C1 segment of cervical spinal cord (tissue), 14 donors: ENCODE measurements around the gene DLG1.

ENCODE experiments used
- DNase-seq, 14 donors: peaks; one replicate each; lab custom pipeline; 2025; lab: John Stamatoyannopoulos, UW

The DLG1 gene

GRCh38 chr3:197298341-197298944 is at the start of gene DLG1:
Gene DLG1, minus strand, starts transcription at chr3:197298612. Its CDS starts 1,408 bp downstream, at chr3:197297204.
- DNase-seq: peak in 12 of 14 donors; percentile 50 to 88 (median 73)

GRCh38 chr3:197348014-197348413 is 49.6 kb upstream of the DLG1 start:
- no peak for DNase-seq

- no peak for DNase-seq
Observed at GRCh38 chr3:197345390-197345789, 47.0 kb upstream of the DLG1 start.

GRCh38 chr3:197344582-197345318 is 46.3 kb upstream of the DLG1 start:
- no peak for DNase-seq

GRCh38 chr3:197343656-197344408 is 45.4 kb upstream of the DLG1 start:
- DNase-seq: no peak

GRCh38 chr3:197343111-197343510 is 44.7 kb upstream of the DLG1 start:
- DNase-seq: no peak

- no peak for DNase-seq
Observed at GRCh38 chr3:197340521-197340871, 42.1 kb upstream of the DLG1 start.

- DNase-seq: no peak
Observed at GRCh38 chr3:197339841-197340520, 41.6 kb upstream of the DLG1 start.

- no peak for DNase-seq
Observed at GRCh38 chr3:197338586-197338985, 40.2 kb upstream of the DLG1 start.

- no peak for DNase-seq
Observed at GRCh38 chr3:197337656-197338055, 39.2 kb upstream of the DLG1 start.

GRCh38 chr3:197337214-197337613 is 38.8 kb upstream of the DLG1 start:
- no peak for DNase-seq

GRCh38 chr3:197336348-197336747 is 37.9 kb upstream of the DLG1 start:
- no peak for DNase-seq

GRCh38 chr3:197335428-197336132 is 37.2 kb upstream of the DLG1 start:
- no peak for DNase-seq

GRCh38 chr3:197333901-197334639 is 35.7 kb upstream of the DLG1 start:
- no peak for DNase-seq

- no peak for DNase-seq
Observed at GRCh38 chr3:197331131-197331530, 32.7 kb upstream of the DLG1 start.

- DNase-seq: peak in 2 of 14 donors; percentile 12 to 48
Observed at GRCh38 chr3:197329382-197329781, 31.0 kb upstream of the DLG1 start.

GRCh38 chr3:197328198-197328597 is 29.8 kb upstream of the DLG1 start:
- no peak for DNase-seq

- peak in 7 of 14 donors; percentile 20 to 57 (median 39) for DNase-seq
Observed at GRCh38 chr3:197327701-197328100, 29.3 kb upstream of the DLG1 start.

- DNase-seq: no peak
Observed at GRCh38 chr3:197325773-197326172, 27.4 kb upstream of the DLG1 start.

- DNase-seq: no peak
Observed at GRCh38 chr3:197322149-197322548, 23.7 kb upstream of the DLG1 start.

- DNase-seq: no peak
Observed at GRCh38 chr3:197320582-197320981, 22.2 kb upstream of the DLG1 start.
